D721Med (cell line): ENCODE data around the gene OSBPL3.

Experiments
- DNase-seq: peaks from one replicate; pipeline ENCODE4 v3.0.0; 2011; ENCODE audit warnings: low spot score; ENCODE audit not compliant: insufficient read length
- FAIRE-seq: peaks from 2 replicates; lab custom pipeline; 2011; peaks lifted over from hg19 to GRCh38; lab: Jason Lieb, UNC
- CTCF ChIP-seq: IDR thresholded peaks from 2 replicates; pipeline ENCODE4 v1.5.1; 2012; ENCODE audit warnings: mild to moderate bottlenecking, control low read depth; ENCODE audit not compliant: insufficient read depth; ENCODE audit errors: missing control alignments

OSBPL3 gene

GRCh38 chr7:24979470-24979862, 512 bp downstream of the OSBPL3 start:
- TF ChIP-seq CTCF, result peak; percentile 7
- FAIRE-seq (no peak), DNase-seq (no peak)

GRCh38 chr7:24978843-24979469, 1.0 kb downstream of the OSBPL3 start:
- TF ChIP-seq CTCF, result no peak
- DNase-seq (no peak), FAIRE-seq (no peak)

GRCh38 chr7:24975644-24976260, 4.2 kb downstream of the OSBPL3 start:
- FAIRE-seq, result no peak
- DNase-seq, result no peak

GRCh38 chr7:24975172-24975571, 4.8 kb downstream of the OSBPL3 start:
- TF ChIP-seq CTCF, result no peak
- FAIRE-seq (no peak), DNase-seq (no peak)

More at GRCh38 chr7:24975644-24976260, 4.2 kb downstream of the OSBPL3 start:
- no peak for TF ChIP-seq CTCF

- no peak for FAIRE-seq
- TF ChIP-seq CTCF, result no peak
Measured at GRCh38 chr7:24974026-24974832, 5.7 kb downstream of the OSBPL3 start.

GRCh38 chr7:24972991-24973390, 7.0 kb downstream of the OSBPL3 start:
- no peak for TF ChIP-seq CTCF
- DNase-seq, result no peak

More at GRCh38 chr7:24974026-24974832, 5.7 kb downstream of the OSBPL3 start:
- DNase-seq, result no peak

GRCh38 chr7:24972166-24972477, 7.9 kb downstream of the OSBPL3 start:
- DNase-seq (no peak), FAIRE-seq (no peak)
- no peak for TF ChIP-seq CTCF

More at GRCh38 chr7:24972991-24973390, 7.0 kb downstream of the OSBPL3 start:
- FAIRE-seq, result no peak
